HUDEP-2 (cell line): Measurements from ENCODE around the gene G3BP2.
"Not testable (repeated sequence)": the region's sequence is repeated elsewhere in the genome, so short reads cannot be mapped to it uniquely, and the experiment has no call there.

Experiments used
- DNase-seq, 76 experiments: peaks; one replicate each; lab custom pipeline; 2025; ENCODE audit not compliant: unreplicated experiment in 76 of 76; lab: John Stamatoyannopoulos, UW

Gene G3BP2

DNA sequence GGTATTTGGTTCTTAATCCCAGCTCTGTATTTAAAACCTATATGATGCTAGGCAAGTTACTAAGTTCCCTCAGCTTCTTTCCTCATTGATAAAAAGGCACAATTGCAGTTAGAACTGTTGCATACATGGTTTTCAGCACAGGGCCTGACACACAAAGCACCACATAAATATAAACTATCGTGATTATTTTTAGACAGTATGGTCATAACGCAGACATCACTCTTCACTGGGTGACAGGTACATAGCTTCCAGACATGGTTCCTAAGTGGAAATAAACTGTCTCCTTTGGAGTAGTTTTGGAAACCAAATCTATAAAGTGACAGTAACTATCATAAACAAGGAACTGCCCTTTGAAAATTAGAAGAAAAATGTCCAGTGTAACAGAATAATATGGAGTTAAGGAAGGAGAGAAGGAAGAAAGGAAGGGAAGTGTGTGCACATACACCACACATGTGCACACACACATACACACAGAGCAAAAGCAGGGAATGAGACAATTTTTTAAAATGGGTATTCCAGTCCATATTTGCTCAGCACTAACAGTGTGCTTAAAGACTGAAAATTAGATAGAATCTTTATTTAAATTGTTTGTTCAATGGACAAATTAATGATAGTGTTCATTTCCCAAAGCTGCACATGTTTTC lies 12.5 kb upstream of the G3BP2 start:
- no peak for DNase-seq

DNA sequence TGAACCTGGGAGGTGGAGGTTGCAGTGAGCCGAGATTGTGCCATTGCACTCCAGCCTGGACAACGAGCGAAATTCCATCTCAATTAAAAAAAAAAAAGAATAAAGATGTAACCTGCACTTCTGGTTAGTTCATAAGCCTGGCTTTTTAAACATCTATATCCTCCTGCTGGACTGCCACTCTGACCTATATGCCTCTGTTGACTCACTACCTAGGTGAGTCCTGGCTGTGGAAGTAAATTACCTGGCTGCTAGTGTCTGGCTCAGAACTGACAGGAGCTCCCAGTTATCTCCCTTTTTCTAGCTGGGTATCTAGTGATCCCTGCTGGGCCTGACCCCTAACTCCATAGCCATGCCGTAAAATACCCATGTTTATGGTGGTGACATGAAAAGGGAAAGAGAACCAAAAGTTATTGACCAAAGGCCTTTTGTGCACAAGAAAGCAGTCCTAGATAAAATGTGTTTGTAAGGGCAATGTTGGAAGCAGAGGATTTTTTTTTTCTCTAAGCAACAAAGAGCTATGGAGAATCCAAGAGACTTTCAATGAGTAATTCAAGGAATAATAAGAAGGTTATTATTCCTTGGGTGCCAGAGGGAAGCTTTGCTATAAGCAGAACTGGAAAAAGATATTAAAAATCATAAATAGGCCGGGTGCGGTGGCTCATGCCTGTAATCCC lies 10.4 kb upstream of the G3BP2 start:
- DNase-seq = no peak

DNA sequence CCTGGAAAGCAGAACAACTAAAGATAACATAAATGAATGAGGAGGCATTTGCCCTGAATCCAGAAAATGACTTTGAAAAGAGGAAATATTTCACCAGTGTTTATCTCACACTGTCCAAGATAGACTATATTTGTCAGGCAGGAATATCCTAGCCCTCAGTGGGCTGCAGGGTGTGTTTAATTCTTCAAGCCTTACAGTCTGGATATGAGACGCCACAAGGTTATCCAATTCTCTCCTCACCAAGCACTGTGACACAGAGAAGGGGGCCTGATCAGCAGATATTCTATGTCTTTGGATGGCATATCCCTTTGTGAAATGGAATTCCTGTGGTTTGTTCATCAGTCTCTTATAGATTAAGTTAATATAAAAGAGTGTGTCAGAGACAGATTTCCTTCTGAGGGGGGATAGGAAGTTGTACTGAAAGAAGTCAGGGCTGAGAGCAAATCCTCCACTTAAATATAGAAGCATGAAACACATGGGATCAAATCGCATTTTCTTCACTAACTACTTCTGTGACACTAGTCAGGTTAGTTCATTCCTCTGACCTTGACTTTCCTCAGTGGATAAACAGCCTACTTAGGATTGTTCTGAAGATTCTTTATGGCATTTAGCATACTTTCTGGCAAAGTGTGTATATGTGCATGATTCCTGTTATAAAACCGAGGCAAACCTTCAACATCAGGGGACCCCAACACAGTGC lies 6.8 kb upstream of the G3BP2 start:
- DNase-seq = peak in 1 of 76 experiments; percentile 0

DNA sequence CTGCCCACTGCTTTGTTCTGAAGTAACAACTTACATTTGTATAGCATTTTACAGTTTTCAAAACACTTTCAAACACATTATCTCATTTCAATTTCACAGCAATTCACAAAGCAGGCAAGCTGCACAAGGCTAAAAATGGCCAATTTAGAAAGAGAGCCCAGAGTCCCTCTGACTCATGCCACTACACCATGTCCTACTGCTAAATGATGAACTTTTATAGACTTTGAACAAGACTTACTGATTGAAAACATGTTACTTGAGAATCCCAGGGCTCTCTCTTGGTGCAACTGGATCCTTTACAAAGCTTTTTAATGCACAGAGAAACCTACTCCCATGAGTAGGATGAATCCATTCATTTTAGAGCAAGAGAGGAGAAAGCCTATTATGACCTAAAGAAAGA lies 5.8 kb upstream of the G3BP2 start:
- no peak for DNase-seq

DNA sequence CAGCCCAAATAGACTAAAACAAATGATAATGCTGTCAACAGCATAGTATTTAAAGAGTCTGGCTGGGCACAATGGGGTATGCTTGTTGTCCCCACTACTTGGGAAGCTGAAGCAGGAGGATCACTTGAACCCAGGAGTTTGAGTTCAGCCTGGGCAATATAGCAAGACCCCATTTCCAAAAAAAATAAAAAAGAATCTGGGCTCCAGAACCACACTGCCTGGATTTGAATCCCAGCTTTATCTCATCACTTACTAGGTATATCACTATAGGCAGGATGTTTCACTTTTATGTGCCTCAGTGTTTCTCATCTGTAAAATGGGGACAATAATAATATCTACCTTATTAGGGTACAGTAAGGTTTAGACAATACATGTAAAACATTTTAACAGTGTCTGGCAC lies 5.3 kb upstream of the G3BP2 start:
- DNase-seq = no peak

DNA sequence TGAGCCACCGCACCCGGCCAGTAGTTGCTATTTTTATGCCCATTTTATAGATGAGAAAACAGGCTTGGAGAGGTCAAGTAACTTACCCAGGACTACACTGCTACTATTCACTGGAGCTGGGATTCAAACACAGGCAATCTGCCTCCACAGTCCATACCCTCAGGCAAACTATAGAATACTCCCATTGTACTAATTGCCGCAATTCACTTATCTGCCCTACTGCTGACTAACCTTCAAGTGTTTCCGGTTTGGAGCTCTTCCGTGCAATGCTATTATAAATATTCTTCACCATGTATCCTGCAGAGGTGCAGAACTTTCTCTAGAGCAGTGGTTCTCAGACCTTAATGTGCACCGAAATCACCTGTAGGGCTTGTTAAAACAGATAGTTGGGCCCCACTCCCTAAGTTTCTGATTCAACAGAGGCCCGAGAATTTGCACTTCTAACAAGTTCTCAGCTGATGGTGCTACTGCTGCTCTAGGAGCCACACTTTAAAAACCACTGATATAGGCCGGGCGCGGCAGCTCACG lies 1.9 kb upstream of the G3BP2 start:
- no peak for DNase-seq

DNA sequence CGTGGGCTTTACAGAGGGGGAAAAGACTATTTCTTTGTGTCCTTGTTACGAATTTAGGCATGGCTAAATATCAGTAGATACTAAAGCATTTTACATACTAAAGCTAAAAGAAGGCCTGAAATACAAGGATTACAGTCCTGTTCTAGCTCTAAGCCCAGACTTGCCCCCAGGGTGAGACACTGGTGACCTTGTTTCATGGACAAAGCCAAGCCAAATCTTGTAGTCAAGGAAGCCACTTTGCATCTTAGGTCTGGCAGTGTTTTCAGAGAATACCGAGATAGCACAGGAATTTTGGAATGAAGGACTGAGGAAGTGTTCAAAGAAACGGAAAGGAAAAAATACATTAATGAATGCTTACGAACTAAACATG lies 733 bp upstream of the G3BP2 start:
- DNase-seq = peak in 1 of 76 experiments; percentile 29

DNA sequence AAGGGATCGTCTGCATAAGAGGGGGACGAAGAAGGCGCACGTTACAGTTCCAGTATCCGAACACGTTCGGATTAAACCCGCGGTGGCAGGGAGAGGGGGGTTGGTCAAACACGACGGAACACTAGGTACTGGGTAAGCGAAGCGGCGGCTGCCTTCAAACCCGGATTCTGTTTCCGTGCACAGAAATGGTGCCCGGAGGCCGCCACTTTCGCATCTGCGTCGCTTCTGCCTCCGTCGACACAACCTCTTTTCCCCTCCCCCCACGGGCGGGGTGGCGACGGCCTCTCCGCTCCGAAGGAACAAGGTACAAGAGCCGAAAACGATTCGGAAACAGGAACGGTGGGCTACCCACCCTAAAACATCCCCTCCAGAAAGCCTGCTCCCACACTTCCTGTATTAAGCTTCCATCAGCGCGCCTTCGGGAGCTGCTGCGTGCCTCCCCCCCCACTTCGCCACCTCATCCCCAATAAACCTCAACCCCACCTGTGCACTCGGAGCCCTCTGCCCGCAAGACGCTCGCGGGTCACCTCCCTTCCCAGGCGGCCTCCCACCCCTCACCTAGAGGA lies 667 bp downstream of the G3BP2 start:
- peak in 68 of 76 experiments; percentile 1 to 67 (median 44) for DNase-seq

DNA sequence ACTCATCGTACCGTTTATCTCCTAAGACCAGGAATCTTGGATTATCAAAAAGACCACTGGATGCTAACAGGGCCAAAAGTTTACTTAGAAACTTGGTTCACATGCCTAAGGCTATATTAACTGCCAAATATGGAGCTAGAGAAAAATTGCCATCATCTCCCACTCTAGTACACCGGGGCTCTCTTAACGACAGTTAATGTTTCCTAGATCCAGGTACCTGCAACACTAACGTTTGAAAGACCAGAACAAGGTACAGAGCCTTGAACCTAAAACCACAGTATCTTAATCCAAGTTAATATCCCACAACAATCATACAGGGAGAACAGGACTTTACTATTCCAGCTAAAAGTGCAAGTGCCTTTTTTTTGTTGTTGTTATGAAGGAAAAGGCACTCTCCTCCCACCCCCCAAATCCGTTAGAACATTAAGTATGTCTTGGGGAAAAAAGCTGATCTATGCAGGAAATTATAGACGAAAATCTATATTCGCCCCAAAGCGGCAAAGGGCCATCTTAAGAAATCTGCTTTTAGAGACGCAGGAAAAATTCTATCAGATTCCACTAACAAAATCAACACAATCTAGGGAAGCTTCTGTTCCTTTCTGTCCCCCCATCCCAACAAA lies 1.3 kb downstream of the G3BP2 start:
- no peak for DNase-seq

DNA sequence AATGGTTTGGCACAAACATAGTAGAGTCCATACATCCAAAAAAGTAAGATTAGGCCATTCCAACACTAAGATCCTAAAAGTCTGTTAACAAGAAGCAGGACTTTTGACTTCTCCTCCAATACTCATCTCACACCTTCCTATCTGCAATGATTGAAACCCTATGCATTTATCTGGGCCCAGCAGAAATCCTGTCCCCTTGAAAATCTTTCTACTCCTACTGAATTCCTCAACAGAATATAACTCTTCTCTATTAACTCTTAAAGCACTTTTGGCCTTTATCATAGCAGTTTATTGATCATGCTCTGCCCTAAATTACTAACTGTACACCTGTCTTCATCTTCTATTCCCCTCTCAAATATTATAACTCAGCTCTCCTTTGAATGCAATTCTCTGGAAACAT lies 4.6 kb downstream of the G3BP2 start:
- no peak for DNase-seq

DNA sequence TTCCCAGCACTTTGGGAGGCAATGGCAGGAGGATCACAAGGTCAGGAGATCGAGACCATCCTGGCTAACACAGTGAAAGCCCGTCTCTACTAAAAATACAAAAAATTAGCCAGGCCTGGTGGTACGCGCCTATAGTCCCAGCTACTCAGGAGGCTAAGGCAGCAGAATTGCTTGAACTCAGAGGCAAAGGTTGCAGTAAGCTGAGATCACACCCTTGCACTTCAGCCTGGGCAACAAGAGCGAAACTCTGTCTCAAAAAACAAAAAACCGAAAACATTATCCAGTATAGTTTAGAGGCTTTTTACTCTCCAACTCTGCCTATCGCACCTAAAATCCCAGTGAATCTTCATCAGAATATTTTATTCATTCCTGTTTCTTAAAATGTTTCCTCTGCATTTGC lies 5.6 kb downstream of the G3BP2 start:
- DNase-seq = not testable (repeated sequence)

DNA sequence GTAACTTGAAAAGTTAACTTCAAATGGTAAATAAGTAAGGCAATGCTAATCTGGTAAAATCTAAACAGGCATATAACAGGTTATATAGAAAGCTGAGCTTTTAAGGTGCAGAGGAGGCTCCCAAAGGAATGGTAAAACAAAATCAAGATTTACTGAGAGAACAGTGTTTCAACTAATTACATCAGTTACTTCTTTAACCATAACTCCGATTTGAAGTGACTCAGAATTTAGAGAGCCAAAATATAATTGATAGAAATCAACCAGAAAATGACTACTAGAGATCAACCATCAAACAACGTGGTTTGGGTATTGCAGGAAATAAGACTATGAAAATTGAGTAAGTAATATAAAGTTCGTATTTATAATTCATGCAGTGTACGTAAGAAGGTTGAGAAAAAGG lies 6.9 kb downstream of the G3BP2 start:
- no peak for DNase-seq

DNA sequence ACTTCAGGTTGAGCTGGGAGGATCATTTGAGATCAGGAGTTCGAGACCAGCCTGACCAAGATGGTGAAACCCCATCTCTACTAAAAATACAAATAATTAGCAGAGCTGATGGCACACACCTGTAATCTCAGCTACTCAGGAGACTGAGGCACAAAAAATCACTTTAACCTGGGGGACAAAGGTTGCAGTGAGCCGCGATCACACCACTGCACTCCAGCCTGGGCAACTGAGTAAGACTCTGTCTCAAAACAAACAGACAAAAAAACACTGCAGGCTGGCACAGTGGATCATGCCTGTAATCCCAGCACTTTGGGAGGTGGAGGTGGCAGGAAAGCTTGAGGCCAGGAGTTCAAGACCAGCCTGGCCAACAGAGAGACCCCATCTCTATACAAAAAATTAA lies 8.6 kb downstream of the G3BP2 start:
- not testable (repeated sequence) for DNase-seq

DNA sequence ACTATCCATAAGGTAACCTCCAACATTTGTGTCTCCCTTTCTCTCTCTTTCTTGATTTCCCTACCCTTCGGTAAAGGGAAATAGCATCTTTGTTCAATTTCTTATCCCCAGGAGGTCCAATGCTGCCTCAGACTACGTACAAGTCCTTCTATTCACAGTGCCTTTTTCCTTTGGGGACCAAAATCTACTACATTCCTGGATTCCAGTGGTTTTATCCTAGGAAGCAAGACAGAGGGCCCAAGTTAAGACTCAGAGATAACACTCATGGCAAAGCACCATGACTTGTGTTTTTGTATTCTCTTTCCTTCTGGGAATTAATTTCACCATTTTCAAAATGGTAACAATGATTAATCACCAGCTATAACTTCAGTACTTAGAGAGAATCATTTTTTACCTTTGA lies 10.6 kb downstream of the G3BP2 start:
- no peak for DNase-seq

DNA sequence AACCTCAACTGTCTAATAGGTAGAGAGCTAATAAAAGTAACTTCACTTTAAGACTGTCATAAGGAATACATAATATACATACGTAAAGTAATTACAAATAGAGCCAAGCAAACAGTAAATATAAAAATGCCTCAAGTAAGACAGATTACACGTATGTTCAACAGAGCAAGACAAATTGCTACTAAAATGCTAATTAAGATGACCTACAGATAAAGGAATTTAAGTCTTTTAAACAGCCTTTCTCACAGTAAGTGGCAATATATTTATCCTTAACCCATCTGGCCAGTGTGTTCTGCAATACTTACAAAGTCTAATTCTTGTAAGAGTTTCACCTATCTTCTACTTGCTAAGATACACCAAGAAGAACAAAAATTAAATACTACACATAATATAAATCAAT lies 12.7 kb downstream of the G3BP2 start:
- DNase-seq = no peak

DNA sequence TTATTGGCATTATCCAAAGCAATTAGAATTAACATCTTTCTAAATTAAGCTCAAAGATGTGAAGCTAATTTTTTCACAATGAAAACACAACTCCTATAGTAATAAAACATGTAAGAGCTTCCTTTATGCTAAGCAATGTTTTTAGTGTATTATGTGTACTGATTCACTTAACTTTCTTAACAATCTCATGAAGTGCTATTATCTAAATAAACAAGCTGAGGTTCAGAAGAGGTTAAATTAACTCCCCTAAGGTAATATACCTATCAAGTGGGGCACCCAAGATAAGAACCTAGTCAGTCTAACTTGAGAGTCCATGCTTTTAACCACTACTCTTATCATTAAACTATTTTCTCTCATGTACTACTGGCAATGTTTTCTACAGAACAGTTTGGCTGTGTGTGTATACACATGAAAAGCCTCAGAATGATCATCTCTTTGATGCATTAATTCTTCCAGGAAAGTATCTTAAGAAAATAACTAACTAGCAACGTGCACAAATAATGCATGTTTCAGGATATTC lies 13.6 kb downstream of the G3BP2 start:
- DNase-seq = no peak

DNA sequence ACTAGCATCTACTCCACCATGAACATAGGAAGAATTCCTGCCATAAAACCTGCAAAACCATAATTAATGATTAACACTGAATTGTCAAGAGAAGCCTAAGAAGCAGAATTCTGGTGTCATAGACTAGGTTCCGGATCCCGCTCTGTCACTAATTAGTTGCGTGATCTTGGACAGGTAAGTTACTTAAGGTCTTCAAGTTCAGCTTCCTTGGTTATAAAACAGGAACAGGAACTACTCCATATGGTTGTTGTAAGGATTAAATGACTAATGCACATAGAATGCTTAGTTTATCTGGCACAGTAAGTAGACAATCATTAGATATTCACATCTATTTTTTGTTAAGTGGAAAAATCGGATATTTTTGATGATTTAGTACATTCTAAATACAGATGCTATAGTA lies 14.3 kb downstream of the G3BP2 start:
- DNase-seq = no peak

DNA sequence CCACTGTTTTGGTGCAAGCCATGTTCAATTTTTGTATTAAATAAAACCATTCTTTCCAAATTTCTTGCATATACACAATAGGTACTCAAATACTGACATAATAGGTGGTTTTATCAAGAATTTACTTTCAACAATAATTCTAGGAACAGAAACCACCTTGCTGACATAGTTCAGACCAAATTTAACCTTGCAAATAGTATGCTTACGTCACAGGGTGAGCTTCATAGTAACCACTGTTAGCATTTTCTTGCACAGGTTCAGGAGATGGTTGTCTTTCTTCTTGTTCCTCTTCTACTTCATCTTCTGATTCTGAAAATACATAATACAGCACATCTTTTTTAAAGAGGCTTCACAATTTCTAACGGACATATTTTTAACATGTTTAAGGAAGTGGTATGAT lies 17.6 kb downstream of the G3BP2 start:
- no peak for DNase-seq

DNA sequence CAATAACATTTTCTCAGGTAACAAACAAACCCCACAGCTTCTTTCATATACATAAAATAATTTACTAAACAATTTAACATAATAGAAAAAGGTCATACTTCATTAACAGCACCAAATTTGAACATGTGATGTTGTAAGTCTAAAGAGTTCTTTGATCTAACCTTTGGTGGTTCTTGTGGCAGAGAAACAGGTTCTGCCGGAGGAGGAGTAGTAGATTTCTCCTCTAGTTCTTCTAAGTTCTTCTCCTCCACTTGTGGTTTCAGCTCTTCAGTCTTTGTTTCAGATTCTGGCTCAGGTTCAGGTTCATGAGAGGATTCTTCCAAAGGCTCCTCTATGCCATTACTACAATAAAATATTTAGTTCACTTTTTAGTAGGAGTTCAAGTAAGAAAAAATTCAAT lies 18.3 kb downstream of the G3BP2 start:
- no peak for DNase-seq

DNA sequence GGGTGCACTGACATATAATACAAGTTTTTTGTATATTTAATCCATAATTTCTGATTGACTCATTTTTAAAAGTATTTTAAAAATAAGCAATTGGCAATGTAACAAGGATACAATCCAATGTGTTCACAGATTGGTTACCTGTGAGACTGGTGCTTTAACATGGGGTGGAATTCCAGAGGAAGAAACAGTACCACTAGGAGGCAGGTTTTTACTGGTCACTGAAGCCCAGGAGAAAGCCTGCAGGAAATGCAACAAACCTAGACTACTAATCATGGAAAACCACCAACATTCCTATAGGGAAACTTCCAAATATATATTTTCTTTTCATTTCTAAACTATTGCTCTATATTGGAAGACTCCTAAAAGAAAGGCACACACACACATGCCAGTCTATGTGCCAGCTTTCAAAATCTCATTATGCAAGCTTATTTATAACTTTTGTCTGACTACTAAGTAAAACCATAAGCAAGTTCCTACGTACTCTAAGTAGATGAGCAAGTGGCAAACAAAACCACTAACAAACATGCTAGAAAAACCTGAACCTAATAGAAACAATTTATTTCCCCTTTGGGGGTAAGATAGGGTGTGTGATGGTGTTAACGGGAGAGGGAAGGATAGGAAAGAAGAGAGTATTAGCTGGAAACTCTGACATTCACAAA lies 19.2 kb downstream of the G3BP2 start:
- DNase-seq = peak in 1 of 76 experiments; percentile 4
